ENCODE measurements around the gene MAGEA12.
"Not testable (repeated sequence)": the region's sequence is repeated elsewhere in the genome, so short reads cannot be mapped to it uniquely, and the experiment has no call there.

Gene MAGEA12

DNA sequence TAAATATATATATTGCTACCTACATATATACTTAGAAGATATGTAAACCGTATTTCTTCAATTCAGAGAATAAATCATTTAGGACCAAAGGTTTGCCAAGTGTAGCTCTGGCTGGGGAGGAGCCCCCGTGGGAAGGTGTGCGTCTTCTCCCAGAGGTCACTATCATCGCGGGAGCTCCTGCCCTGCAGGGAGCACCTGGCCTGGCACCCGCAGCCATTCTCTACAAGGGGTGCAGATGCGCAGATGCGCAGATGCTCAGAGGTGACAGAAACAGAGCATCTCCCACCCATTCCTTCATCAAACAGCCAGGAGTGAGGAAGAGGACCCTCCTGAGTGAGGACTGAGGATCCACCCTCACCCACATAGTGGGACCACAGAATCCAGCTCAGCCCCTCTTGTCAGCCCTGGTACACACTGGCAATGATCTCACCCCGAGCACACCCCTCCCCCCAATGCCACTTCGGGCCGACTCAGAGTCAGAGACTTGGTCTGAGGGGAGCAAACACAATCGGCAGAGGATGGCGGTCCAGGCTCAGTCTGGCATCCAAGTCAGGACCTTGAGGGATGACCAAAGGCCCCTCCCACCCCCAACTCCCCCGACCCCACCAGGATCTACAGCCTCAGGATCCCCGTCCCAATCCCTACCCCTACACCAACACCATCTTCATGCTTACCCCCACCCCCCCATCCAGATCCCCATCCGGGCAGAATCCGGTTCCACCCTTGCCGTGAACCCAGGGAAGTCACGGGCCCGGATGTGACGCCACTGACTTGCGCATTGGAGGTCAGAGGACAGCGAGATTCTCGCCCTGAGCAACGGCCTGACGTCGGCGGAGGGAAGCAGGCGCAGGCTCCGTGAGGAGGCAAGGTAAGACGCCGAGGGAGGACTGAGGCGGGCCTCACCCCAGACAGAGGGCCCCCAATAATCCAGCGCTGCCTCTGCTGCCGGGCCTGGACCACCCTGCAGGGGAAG lies 19.5 kb upstream of the MAGEA12 start, which contains the start of gene MAGEA2B:
MAGEA2B (plus strand) TSS at position 814 of the 973 bp plus-strand sequence. CDS start 2,479 bp downstream, outside the sequence.
- not testable (repeated sequence) for H3K9ac ChIP-seq (ENCODE audit: low read length); H3K4me1 ChIP-seq (ENCODE audit: low read length); H3K27ac ChIP-seq (ENCODE audit: low read length); H3K9me3 ChIP-seq (replicated peaks; ENCODE audit: insufficient read depth, low read length); H3F3A ChIP-seq (ENCODE audit: insufficient read depth, low read length); H2AFZ ChIP-seq (ENCODE audit: low read length); H3K36me3 ChIP-seq (replicated peaks; ENCODE audit: insufficient read depth, low read length); DNase-seq; H3K79me2 ChIP-seq (ENCODE audit: low read length); H3K27me3 ChIP-seq (replicated peaks; ENCODE audit: insufficient read depth, low read length); H4K20me1 ChIP-seq (ENCODE audit: insufficient read depth, low read length); H3K9me2 ChIP-seq (replicated peaks; ENCODE audit: insufficient read depth, low read length); H3K4me2 ChIP-seq (ENCODE audit: low read depth, low read length); H3K4me3 ChIP-seq (ENCODE audit: low read length)

DNA sequence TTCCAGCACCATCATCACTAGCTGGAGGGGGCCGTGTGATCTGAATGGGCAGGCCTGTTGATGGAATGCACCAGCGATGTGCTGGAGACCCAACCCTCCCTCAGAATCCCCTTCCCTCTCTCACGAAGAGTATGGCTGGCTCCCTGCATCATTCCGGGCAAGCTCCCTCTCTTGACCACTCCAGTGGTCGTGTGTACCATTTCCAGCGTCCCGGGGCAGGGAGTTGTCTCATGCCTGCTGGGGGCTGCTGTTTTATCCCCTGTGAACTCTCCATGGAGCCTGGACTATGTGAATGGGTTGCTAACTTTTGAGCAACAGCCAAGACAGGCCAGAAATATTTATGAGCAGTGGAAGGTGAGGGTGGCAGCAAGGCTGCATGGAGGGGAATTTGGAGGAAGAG lies 8.1 kb upstream of the MAGEA12 start:
- H4K20me1 ChIP-seq (ENCODE audit: insufficient read depth, low read length), result no peaks in the 10 kb centered on the region
- H3K9me2 ChIP-seq (replicated peaks; ENCODE audit: insufficient read depth, low read length), result no peaks in the 10 kb centered on the region
- no peak overlapping the region for H3K4me3 ChIP-seq (ENCODE audit: low read length)
- no peaks in the 10 kb centered on the region for H3K9me3 ChIP-seq (replicated peaks; ENCODE audit: insufficient read depth, low read length)
- H3K27me3 ChIP-seq (replicated peaks; ENCODE audit: insufficient read depth, low read length), result no peaks in the 10 kb centered on the region
- no peaks in the 10 kb centered on the region for H3K4me1 ChIP-seq (ENCODE audit: low read length)
- H3K79me2 ChIP-seq (ENCODE audit: low read length), result no peaks in the 10 kb centered on the region
- H3F3A ChIP-seq (ENCODE audit: insufficient read depth, low read length), result no peaks in the 10 kb centered on the region
- H3K9ac ChIP-seq (ENCODE audit: low read length), result no peak overlapping the region
- TF ChIP-seq, protein P1, sequence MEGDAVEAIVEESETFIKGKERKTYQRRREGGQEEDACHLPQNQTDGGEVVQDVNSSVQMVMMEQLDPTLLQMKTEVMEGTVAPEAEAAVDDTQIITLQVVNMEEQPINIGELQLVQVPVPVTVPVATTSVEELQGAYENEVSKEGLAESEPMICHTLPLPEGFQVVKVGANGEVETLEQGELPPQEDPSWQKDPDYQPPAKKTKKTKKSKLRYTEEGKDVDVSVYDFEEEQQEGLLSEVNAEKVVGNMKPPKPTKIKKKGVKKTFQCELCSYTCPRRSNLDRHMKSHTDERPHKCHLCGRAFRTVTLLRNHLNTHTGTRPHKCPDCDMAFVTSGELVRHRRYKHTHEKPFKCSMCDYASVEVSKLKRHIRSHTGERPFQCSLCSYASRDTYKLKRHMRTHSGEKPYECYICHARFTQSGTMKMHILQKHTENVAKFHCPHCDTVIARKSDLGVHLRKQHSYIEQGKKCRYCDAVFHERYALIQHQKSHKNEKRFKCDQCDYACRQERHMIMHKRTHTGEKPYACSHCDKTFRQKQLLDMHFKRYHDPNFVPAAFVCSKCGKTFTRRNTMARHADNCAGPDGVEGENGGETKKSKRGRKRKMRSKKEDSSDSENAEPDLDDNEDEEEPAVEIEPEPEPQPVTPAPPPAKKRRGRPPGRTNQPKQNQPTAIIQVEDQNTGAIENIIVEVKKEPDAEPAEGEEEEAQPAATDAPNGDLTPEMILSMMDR (IDR thresholded peaks at IDR 0.05; ENCODE audit: low read length), result no peak
- no peak for TF ChIP-seq EZH2phosphoT487 (IDR thresholded peaks at IDR 0.05; ENCODE audit: low read length)
- no peak for TF ChIP-seq EZH2 (optimal IDR thresholded peaks at IDR 0.05; ENCODE audit: low read depth, low read length)
- no peak for DNase-seq
- no peak overlapping the region for H2AFZ ChIP-seq (ENCODE audit: low read length)
- no peak overlapping the region for H3K4me2 ChIP-seq (ENCODE audit: low read depth, low read length)
- no peak overlapping the region for H3K27ac ChIP-seq (ENCODE audit: low read length)
- H3K36me3 ChIP-seq (replicated peaks; ENCODE audit: insufficient read depth, low read length), result no peaks in the 10 kb centered on the region

GRCh38 chrX:152734143-152734858 lies 744 bp downstream of the MAGEA12 start:
- H3K9me3 ChIP-seq (replicated peaks; ENCODE audit: insufficient read depth, low read length); H3K79me2 ChIP-seq (ENCODE audit: low read length); H3K4me1 ChIP-seq (ENCODE audit: low read length); H4K20me1 ChIP-seq (ENCODE audit: insufficient read depth, low read length); H3K9me2 ChIP-seq (replicated peaks; ENCODE audit: insufficient read depth, low read length); H3K27ac ChIP-seq (ENCODE audit: low read length); H3F3A ChIP-seq (ENCODE audit: insufficient read depth, low read length); H3K4me2 ChIP-seq (ENCODE audit: low read depth, low read length); H3K4me3 ChIP-seq (ENCODE audit: low read length); DNase-seq; H3K27me3 ChIP-seq (replicated peaks; ENCODE audit: insufficient read depth, low read length); H3K36me3 ChIP-seq (replicated peaks; ENCODE audit: insufficient read depth, low read length); H3K9ac ChIP-seq (ENCODE audit: low read length); H2AFZ ChIP-seq (ENCODE audit: low read length): not testable (repeated sequence)

DNA sequence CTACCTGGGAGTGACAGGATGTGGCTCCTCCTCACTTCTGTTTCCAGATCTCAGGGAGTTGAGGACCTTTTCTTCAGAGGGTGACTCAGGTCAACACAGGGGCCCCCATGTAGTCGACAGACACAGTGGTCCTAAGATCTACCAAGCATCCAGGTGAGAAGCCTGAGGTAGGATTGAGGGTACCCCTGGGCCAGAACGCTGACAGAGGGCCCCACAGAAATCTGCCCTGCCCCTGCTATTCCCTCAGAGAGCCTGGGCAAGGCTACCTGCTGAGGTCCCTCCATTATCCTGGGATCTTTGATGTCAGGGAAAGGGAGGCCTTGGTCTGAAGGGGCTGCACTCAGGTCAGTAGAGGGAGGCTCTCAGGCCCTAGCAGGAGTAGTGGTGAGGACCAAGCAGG lies 1.5 kb downstream of the MAGEA12 start:
- H3K9me3 ChIP-seq (replicated peaks; ENCODE audit: insufficient read depth, low read length), result no peaks in the 10 kb centered on the region
- H3K4me3 ChIP-seq (ENCODE audit: low read length), result no peak overlapping the region
- H2AFZ ChIP-seq (ENCODE audit: low read length), result no peak overlapping the region
- H3K36me3 ChIP-seq (replicated peaks; ENCODE audit: insufficient read depth, low read length), result no peaks in the 10 kb centered on the region
- no peak for DNase-seq
- no peaks in the 10 kb centered on the region for H3K27me3 ChIP-seq (replicated peaks; ENCODE audit: insufficient read depth, low read length)
- H3K9ac ChIP-seq (ENCODE audit: low read length), result no peak overlapping the region
- H3K79me2 ChIP-seq (ENCODE audit: low read length), result no peaks in the 10 kb centered on the region
- TF ChIP-seq EZH2 (optimal IDR thresholded peaks at IDR 0.05; ENCODE audit: low read depth, low read length), result no peak
- TF ChIP-seq, protein P1 (IDR thresholded peaks at IDR 0.05; ENCODE audit: low read length), result no peak
- no peak for TF ChIP-seq EZH2phosphoT487 (IDR thresholded peaks at IDR 0.05; ENCODE audit: low read length)
- H4K20me1 ChIP-seq (ENCODE audit: insufficient read depth, low read length), result no peaks in the 10 kb centered on the region
- H3K4me2 ChIP-seq (ENCODE audit: low read depth, low read length), result no peak overlapping the region
- H3F3A ChIP-seq (ENCODE audit: insufficient read depth, low read length), result no peaks in the 10 kb centered on the region
- no peaks in the 10 kb centered on the region for H3K4me1 ChIP-seq (ENCODE audit: low read length)
- no peaks in the 10 kb centered on the region for H3K9me2 ChIP-seq (replicated peaks; ENCODE audit: insufficient read depth, low read length)
- no peak overlapping the region for H3K27ac ChIP-seq (ENCODE audit: low read length)

Measured in MM.1S (cell line).